Central memory CD8-positive, alpha-beta T cell (primary cell): ENCODE measurements around the gene AMER3.
A peak's percentile ranks its signal among the peaks of the same experiment; 100 is the strongest.

Source experiments
- ATAC-seq: fragments of 150-1000 bp; cut with Tn5 transposase; replicated peaks from 2 replicates; pipeline ENCODE4 v1.10.0; 2022; ENCODE audit warnings: mild to moderate bottlenecking, moderate FRiP score, moderate number of reproducible peaks; ENCODE audit not compliant: poor library complexity, severe bottlenecking; ENCODE audit errors: extremely low read depth
- DNase-seq, 2 donors: peaks; one replicate each; pipeline ENCODE4 v3.0.0; 2021; ENCODE audit warnings: low spot score in 2 of 2
- H3K27ac Mint-ChIP-seq: one replicate; pipeline ENCODE4 v1.8.0; 2022; ENCODE audit warnings: low read depth, mild to moderate bottlenecking, moderate library complexity, mixed read lengths
- H3K27me3 Mint-ChIP-seq: one replicate; pipeline ENCODE4 v1.8.0; 2022; ENCODE audit warnings: mixed read lengths
- H3K36me3 Mint-ChIP-seq: one replicate; pipeline ENCODE4 v1.8.0; 2022; ENCODE audit warnings: mild to moderate bottlenecking, moderate library complexity, mixed read lengths; ENCODE audit not compliant: insufficient read depth
- H3K4me1 Mint-ChIP-seq: one replicate; pipeline ENCODE4 v1.8.0; 2022; ENCODE audit warnings: mixed read lengths
- H3K4me3 Mint-ChIP-seq: one replicate; pipeline ENCODE4 v1.8.0; 2022; ENCODE audit warnings: mild to moderate bottlenecking, moderate library complexity, mixed read lengths
- H3K9me3 Mint-ChIP-seq: one replicate; pipeline ENCODE4 v1.8.0; 2022; ENCODE audit warnings: mixed read lengths

AMER3 gene

DNA sequence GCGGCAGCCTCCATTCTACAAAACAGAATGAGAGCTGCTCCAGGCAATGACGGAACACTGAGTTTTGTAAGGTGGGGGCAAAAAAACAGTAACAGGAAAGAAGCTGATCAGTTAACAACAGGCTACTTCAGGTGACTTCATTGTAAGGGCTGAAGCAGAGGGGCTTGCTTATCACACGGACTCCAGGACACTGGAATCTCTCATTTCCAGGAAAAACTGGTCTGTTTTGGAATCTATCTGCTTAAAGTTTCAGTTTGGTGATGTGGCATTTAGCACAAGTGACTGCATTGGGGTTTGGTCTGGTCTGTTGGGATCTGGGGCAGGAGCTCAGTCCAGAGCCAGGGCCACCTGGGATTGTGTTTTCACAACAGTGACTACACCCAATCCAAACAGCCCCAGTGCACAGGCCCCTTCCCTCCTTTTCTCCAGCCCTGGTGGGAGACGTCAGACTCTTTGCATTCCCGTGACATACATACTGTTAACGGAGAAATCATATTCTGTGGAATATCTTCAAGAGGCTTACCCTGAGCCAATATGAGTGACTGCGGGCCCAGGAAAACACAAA is 14.1 kb downstream of the AMER3 start:
- Mint-ChIP-seq H3K4me1 (no peaks in the 10 kb centered on the region), H3K27ac (no peak overlapping the region), H3K9me3 (no peaks in the 10 kb centered on the region), H3K27me3 (peaks cover 70% of the 10 kb centered on the region), H3K4me3 (no peak overlapping the region), H3K36me3 (peaks cover 3% of the 10 kb centered on the region)
- ATAC-seq: no peak
- DNase-seq: no peak

DNA sequence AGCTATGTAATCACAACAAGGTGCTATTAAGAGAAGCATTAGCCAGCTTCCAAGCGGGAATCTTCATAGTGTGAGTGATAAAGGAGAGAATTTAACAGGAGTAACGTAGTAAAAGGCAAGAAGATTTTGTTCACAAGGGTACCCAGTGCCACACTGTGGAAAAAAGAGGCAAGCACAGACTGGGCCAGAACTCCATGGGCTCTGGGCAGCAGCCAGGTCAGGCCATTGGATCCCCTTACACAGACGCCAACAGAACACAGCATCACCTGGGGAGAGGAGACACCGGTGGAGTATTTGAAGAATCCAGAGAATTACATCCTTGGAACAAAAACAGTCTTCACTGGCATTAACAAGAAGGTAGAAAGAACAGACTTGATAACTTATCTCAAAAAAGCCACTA is 21.2 kb downstream of the AMER3 start:
- DNase-seq (no peak), ATAC-seq (no peak)
- Mint-ChIP-seq H3K4me1 (no peaks in the 10 kb centered on the region), H3K27me3 (peaks cover 80% of the 10 kb centered on the region), H3K4me3 (no peak overlapping the region), H3K36me3 (peaks cover 2% of the 10 kb centered on the region), H3K9me3 (no peaks in the 10 kb centered on the region), H3K27ac (no peak overlapping the region)

DNA sequence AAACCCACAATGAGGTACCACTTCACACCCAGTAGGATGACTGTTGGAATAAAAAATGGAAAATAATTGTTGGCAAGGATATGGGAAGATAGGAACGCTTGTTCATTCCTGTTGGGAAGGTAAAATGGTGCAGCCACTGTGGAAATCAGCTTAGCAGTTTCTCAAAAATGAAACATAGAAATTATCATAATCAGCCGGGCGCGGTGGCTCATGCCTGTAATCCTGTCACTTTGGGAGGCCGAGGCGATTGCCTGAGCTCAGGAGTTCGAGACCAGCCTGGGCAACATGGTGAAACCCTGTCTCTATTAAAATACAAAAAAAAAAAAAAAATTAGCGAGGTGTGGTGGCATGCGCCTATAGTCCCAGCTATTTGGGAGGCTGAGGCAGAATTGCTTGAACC is 23.4 kb downstream of the AMER3 start:
- Mint-ChIP-seq H3K4me3 (no peak overlapping the region), H3K9me3 (no peaks in the 10 kb centered on the region), H3K4me1 (no peaks in the 10 kb centered on the region), H3K27ac (no peak overlapping the region), H3K27me3 (peaks cover 68% of the 10 kb centered on the region), H3K36me3 (peaks cover 2% of the 10 kb centered on the region)
- no peak for ATAC-seq
- no peak for DNase-seq

DNA sequence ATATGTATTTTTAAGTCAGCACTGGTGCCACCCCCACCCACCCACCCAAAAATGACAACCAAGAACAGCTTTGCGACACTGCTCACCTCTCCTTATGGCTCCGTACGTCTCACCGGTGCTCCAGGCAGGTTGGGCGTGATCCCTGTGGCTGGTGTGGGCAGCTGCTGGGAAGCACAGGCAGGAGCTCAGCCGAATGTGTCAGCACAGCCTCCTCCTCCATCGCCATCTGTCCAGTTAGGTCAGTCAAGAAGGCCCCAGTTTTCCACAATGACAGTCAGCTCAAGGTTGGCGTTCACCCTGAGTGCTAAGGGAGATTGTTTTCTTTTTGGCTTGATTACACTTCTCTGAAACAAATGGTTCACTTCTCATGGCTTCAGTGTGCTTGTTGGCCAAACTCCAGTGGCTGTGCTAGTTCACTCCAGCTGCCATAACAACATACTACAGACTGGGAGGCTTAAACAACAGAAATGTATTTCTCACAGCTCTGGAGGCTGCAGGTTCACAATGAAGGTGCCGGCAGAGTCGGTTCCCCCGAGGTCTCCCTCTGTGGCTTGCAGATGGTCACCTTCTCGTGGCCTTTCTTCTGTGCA is 30.2 kb downstream of the AMER3 start:
- Mint-ChIP-seq H3K27me3 (peaks cover 39% of the 10 kb centered on the region), H3K36me3 (no peaks in the 10 kb centered on the region), H3K9me3 (no peaks in the 10 kb centered on the region), H3K27ac (no peak overlapping the region), H3K4me1 (no peaks in the 10 kb centered on the region), H3K4me3 (no peak overlapping the region)
- ATAC-seq (no peak), DNase-seq (no peak)

DNA sequence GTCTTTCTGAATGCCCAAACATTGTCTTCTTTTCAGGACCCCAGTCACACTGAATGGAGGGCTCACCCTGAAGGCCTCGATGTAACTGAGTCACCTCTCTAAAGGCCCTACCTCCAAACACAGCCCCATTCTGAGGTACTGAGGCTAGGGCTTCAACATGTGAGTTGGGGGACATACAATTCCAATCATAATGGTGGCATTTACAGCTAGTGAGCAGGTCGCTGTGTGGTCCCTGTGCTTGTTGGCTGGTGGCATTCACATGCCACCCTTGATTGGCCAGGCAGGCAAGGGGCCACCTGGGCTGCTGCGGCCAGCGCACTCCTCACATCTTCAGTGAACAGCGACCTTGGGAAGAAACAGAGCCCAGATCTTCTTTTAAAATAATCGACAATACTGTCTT is 30.7 kb downstream of the AMER3 start:
- Mint-ChIP-seq H3K9me3 (no peaks in the 10 kb centered on the region), H3K4me3 (no peak overlapping the region), H3K27me3 (peaks cover 34% of the 10 kb centered on the region), H3K36me3 (no peaks in the 10 kb centered on the region), H3K27ac (no peak overlapping the region), H3K4me1 (no peaks in the 10 kb centered on the region)
- ATAC-seq (no peak), DNase-seq (no peak)

DNA sequence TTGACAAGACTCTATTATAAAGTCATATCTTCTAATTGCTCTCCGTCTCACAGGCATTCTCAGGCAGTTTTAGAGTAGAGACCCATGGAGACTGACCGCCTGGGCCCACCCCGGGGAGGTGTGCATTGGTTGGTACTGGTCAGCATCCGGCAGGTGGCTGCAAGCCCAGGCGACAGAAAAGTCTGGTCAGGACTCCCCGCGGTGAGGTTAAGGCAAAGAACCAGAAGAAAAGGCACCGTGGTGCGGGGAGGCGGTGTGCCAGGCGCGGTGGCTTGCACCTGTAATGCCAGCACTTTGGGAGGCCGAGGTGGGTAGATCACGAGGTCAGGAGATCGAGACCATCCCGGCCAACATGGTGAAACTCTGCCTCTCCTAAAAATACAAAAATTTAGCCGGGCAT is 32.5 kb downstream of the AMER3 start:
- no peaks in the 10 kb centered on the region for H3K36me3 Mint-ChIP-seq

DNA sequence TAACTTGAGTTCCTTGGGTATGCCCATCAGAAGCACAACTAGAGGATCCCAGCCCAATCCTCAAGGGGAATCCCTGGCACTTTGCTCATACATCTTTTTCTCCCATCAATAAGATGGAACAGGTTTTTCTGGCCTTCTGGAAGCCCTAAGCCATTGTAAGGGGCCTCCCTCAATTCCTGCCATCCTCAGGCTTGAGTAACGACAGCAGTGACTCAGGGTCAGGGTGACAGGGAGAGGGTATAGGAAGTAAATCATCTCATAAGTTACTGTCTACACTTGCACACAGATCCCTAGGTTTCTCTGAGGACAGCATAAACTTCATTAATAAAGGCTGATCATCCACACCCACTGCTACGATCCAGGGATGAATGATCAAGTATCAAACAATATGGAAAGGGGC is 35.0 kb downstream of the AMER3 start:
- Mint-ChIP-seq H3K4me1 (no peaks in the 10 kb centered on the region), H3K4me3 (no peak overlapping the region), H3K27me3 (peaks cover 11% of the 10 kb centered on the region), H3K9me3 (no peaks in the 10 kb centered on the region), H3K36me3 (no peaks in the 10 kb centered on the region), H3K27ac (no peak overlapping the region)
- DNase-seq: no peak
- ATAC-seq: no peak

More for the DNA sequence above, 32.5 kb downstream of the AMER3 start:
- DNase-seq (no peak), ATAC-seq (no peak)
- H3K9me3 Mint-ChIP-seq: no peaks in the 10 kb centered on the region
- no peak overlapping the region for H3K4me3 Mint-ChIP-seq
- no peak overlapping the region for H3K27ac Mint-ChIP-seq
- no peaks in the 10 kb centered on the region for H3K4me1 Mint-ChIP-seq
- H3K27me3 Mint-ChIP-seq: peaks cover 26% of the 10 kb centered on the region

DNA sequence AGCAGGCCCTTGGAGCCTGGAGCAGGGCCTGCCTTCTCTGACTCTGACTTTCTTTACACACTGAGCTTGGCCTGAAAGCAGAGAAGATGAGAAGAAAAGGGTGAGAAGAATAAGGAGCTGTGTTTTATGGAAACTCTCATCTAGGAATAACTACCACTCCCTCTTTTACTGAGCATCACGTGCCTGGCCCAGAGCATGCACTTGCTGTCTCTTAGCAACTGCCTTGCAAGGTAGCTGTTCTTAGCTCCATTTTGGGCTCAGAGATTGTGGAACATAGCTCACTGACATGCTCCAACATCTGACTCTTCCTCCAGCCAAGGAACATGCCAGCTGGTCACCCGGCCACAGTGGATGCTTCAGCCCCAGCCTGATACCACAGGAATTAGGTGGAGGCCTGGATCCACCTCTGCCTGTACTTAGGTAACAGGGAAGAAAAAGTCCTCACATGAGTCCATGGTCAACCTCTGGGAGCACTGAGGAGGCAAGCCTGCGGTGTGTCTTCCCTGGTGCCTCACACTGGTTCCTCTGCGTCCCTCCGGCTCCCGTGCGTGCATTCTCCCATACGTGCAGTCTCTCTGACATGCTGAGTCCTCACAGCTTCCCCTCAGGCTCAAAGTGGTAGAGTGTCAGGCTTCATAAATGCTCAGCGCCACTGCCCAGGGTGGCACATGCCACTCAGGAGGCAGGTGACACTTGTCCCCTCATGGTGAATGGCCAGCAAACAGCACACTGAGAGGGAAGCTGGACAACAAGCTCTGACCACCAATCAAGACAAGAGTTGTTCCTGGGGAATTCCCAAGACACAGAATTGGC is 35.7 kb downstream of the AMER3 start:
- no peak for ATAC-seq

DNA sequence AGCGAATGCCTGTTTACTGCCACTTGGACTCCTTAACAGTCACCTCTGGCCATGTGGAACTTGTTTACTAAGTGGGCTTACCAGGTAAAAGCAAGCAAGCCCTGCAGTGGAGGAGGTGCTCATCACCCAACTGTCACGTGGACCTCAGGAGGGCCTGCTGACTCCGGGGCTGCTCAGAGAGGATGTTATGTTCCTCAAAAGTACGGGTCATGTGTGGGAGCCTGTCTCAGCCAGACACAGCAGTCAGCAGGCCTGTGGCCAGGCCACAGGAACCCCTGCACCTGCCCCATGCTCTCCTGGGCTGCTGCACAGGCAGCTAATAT is 36.2 kb downstream of the AMER3 start:
- H3K4me1 Mint-ChIP-seq: peaks cover 4% of the 10 kb centered on the region
- ATAC-seq: no peak

More for the DNA sequence above, 35.7 kb downstream of the AMER3 start:
- H3K27me3 Mint-ChIP-seq: peaks cover 11% of the 10 kb centered on the region
- no peaks in the 10 kb centered on the region for H3K9me3 Mint-ChIP-seq
- no peak overlapping the region for H3K4me3 Mint-ChIP-seq
- H3K27ac Mint-ChIP-seq: no peak overlapping the region
- H3K4me1 Mint-ChIP-seq: no peaks in the 10 kb centered on the region
- no peak for DNase-seq
- no peaks in the 10 kb centered on the region for H3K36me3 Mint-ChIP-seq

DNA sequence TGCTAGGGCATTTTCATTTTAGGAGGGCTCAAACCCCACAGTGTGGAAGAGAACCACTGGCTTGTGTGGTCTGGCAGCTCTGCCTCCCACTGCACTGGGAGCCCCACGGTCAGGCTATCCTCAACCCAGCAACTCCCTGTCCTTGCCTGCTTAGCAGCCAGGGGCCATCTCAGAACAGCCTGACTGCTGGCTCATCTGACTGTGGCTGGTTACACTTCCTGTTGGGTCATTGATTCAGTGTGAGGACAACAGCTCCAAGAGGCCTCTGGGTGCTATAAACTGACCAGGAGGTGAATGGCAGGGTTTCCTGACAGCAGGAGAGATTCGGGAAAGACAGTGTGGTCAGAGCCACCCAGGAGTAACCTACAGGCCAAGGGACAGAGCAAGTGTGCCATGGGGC is 40.1 kb downstream of the AMER3 start:
- ATAC-seq (no peak), DNase-seq (no peak)
- Mint-ChIP-seq H3K27ac (no peak overlapping the region), H3K4me1 (peaks cover 4% of the 10 kb centered on the region), H3K27me3 (no peaks in the 10 kb centered on the region), H3K9me3 (no peaks in the 10 kb centered on the region), H3K36me3 (peaks cover 2% of the 10 kb centered on the region), H3K4me3 (no peak overlapping the region)

More for the DNA sequence above, 36.2 kb downstream of the AMER3 start:
- no peak overlapping the region for H3K27ac Mint-ChIP-seq
- H3K4me3 Mint-ChIP-seq: no peak overlapping the region
- no peaks in the 10 kb centered on the region for H3K36me3 Mint-ChIP-seq
- DNase-seq: no peak
- no peaks in the 10 kb centered on the region for H3K9me3 Mint-ChIP-seq
- H3K27me3 Mint-ChIP-seq: peaks cover 11% of the 10 kb centered on the region

DNA sequence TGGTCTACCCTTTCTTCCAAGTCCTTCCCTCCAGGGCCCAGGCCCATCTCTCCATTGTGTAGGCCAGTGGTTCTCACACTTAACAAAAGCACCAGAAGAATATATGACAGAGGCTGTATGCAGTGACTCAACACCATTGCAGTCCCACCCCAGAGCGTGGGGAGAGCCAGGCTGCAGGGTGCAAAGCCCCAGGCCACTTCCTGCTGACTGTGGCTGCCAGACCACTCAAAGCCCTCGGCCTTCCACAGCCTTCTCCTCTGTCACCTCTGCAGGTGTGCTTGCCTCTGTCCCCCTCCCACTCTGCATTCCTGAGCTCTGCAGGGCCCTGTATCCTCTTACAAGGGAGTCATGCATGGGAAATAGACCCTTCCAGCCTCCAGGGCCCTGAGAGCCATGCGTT is 41.0 kb downstream of the AMER3 start:
- no peaks in the 10 kb centered on the region for H3K9me3 Mint-ChIP-seq
- H3K27me3 Mint-ChIP-seq: no peaks in the 10 kb centered on the region
- no peak for ATAC-seq
- H3K4me3 Mint-ChIP-seq: no peak overlapping the region
- DNase-seq: no peak
- H3K27ac Mint-ChIP-seq: no peak overlapping the region
- peaks cover 4% of the 10 kb centered on the region for H3K4me1 Mint-ChIP-seq
- H3K36me3 Mint-ChIP-seq: peaks cover 2% of the 10 kb centered on the region

DNA sequence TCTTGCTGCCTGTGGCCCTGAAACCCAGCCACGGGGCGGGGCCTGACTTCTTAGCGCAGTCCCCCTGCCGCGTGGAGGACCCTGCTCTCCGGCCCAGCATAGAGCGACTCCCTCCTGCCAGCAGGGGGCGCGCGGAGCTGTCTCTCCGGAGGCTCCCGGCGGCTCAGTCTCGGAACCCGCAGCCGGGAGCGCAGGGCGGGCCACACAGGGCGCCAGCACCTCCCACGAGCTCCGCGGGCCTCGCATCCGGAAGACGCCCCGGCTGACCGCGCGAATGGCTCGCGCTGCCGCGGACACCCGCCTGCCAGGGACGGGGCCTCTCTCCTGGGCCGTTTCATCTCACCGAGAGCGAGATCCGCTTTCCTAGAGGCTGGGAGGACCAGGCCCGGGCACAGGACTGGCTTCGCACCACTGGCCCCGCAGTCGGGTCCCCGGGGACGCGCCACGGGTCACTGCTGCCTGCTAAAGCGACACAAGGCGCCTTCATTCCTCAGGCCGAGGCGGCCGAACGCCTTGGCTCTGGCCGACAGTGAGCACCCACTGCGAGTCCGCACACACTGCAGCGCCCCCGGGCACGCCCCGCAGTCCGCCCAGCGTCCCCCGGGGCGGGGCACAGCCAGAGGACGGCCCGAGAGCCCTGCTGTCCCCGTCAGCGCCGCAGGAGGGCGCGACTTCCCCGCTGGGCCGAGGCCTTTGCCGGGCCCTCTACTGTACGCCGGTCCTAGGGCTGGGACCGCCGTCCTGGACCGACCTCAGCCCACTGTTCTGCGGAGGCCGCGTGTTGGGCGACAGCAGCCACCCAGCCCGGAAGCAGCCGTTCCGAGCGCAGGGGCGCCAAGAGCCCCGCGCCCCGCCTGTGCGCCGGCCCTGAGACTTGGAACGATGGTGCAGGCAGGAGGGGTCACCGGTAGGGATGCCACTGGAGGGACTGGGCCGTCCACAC is 42.4 kb downstream of the AMER3 start:
- ATAC-seq (peak; percentile 93), DNase-seq (peak; percentile 80 to 90)
- peaks cover 2% of the 10 kb centered on the region for H3K36me3 Mint-ChIP-seq
- H3K4me3 Mint-ChIP-seq: peak overlapping the region; percentile 67
- H3K27ac Mint-ChIP-seq: no peak overlapping the region
- H3K27me3 Mint-ChIP-seq: no peaks in the 10 kb centered on the region
- peaks cover 4% of the 10 kb centered on the region for H3K4me1 Mint-ChIP-seq
- H3K9me3 Mint-ChIP-seq: no peaks in the 10 kb centered on the region
